Measurements from ENCODE around the gene NFATC1. TPM values are rescaled to one million over a fixed set of nuclear protein-coding genes. Genes with fewer than 3 reads are reported as not detected.

NFATC1 gene
- total RNA-seq, 6 experiments from 2014 or later, result 0.57 to 2.0 (median 0.89) TPM

DNA sequence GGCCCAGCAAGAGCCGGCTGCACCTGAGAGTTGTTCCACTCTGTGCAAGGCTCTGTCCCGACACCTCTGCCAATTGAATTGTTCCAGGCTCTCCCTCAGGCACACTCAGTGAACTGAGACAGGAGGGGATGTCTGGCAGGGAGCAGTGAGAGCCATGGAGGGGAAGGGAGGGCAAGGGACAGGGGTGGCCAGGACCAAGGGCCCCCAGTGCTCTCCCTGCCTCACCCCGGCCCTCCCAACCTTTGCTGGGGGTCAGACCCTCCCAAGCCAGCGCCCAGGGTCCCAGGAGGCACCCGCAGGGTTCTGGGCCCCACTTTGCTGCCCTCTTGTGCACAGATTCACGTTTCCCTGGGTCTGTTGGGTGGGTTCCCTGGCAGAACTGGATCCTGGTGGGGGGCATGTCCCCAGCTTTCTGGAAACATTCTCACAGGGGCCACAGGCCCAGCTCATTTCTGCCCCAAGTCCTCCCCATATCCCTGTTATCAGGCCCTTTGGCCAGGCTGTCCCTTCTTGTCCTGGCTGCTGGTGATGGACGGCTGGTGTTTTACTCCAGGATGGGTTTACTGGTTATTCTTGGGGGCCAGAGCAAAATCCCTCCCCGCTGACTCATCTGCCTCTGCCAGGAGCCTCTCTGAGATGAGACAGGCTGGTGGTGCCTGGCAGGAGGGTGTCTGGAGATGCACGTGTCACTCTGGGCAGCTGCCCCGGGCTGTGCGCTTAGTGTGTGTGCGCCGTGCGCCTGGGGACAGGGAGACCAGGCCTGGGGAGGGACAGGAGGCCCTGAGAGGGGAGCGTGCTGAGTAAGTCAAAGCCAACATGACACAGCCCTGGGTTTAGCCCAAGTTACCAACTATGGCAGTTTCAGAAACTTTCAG, 147.4 kb downstream of the NFATC1 start:
- DNase-seq, result no peak
- H3K4me1 Mint-ChIP-seq (ENCODE audit: low read depth), result no peaks in the 10 kb centered on the region
- peaks cover 17% of the 10 kb centered on the region for H3K27me3 Mint-ChIP-seq (ENCODE audit: insufficient read depth)
- no peaks in the 10 kb centered on the region; the same call in 1 of the 2 replicates for H3K36me3 Mint-ChIP-seq (ENCODE audit: low read depth)
- TF ChIP-seq, protein P1, sequence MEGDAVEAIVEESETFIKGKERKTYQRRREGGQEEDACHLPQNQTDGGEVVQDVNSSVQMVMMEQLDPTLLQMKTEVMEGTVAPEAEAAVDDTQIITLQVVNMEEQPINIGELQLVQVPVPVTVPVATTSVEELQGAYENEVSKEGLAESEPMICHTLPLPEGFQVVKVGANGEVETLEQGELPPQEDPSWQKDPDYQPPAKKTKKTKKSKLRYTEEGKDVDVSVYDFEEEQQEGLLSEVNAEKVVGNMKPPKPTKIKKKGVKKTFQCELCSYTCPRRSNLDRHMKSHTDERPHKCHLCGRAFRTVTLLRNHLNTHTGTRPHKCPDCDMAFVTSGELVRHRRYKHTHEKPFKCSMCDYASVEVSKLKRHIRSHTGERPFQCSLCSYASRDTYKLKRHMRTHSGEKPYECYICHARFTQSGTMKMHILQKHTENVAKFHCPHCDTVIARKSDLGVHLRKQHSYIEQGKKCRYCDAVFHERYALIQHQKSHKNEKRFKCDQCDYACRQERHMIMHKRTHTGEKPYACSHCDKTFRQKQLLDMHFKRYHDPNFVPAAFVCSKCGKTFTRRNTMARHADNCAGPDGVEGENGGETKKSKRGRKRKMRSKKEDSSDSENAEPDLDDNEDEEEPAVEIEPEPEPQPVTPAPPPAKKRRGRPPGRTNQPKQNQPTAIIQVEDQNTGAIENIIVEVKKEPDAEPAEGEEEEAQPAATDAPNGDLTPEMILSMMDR (IDR thresholded peaks at IDR 0.05), result no peak
- H3K4me3 Mint-ChIP-seq, result no peak overlapping the region
- H3K9me3 Mint-ChIP-seq, result peaks cover 21% of the 10 kb centered on the region
- no peak overlapping the region for H3K27ac Mint-ChIP-seq

GRCh38 chr18:79543861-79544385, 148.2 kb downstream of the NFATC1 start:
- H3K4me3 Mint-ChIP-seq, result no peak overlapping the region
- DNase-seq, result no peak
- H3K27me3 Mint-ChIP-seq (ENCODE audit: insufficient read depth), result peaks cover 17% of the 10 kb centered on the region
- no peaks in the 10 kb centered on the region; the same call in 1 of the 2 replicates for H3K36me3 Mint-ChIP-seq (ENCODE audit: low read depth)
- no peak overlapping the region for H3K27ac Mint-ChIP-seq
- H3K9me3 Mint-ChIP-seq, result peaks cover 25% of the 10 kb centered on the region
- TF ChIP-seq, protein P1 (IDR thresholded peaks at IDR 0.05), result no peak
- no peaks in the 10 kb centered on the region for H3K4me1 Mint-ChIP-seq (ENCODE audit: low read depth)

- H3K4me3 Mint-ChIP-seq, result no peak overlapping the region
- H3K9me3 Mint-ChIP-seq, result peaks cover 25% of the 10 kb centered on the region
- H3K36me3 Mint-ChIP-seq (ENCODE audit: low read depth), result no peaks in the 10 kb centered on the region; the same call in 1 of the 2 replicates
- TF ChIP-seq, protein P1 (IDR thresholded peaks at IDR 0.05), result no peak
- peaks cover 17% of the 10 kb centered on the region for H3K27me3 Mint-ChIP-seq (ENCODE audit: insufficient read depth)
- DNase-seq, result no peak
- H3K4me1 Mint-ChIP-seq (ENCODE audit: low read depth), result no peaks in the 10 kb centered on the region
- H3K27ac Mint-ChIP-seq, result no peak overlapping the region
Measured at GRCh38 chr18:79544386-79544963, 148.7 kb downstream of the NFATC1 start.

GRCh38 chr18:79545255-79545654, 149.5 kb downstream of the NFATC1 start:
- peaks cover 25% of the 10 kb centered on the region for H3K9me3 Mint-ChIP-seq
- H3K36me3 Mint-ChIP-seq (ENCODE audit: low read depth), result no peaks in the 10 kb centered on the region; the same call in 1 of the 2 replicates
- no peak overlapping the region for H3K27ac Mint-ChIP-seq
- H3K27me3 Mint-ChIP-seq (ENCODE audit: insufficient read depth), result peaks cover 13% of the 10 kb centered on the region
- no peak overlapping the region for H3K4me3 Mint-ChIP-seq
- TF ChIP-seq, protein P1 (IDR thresholded peaks at IDR 0.05), result no peak
- H3K4me1 Mint-ChIP-seq (ENCODE audit: low read depth), result no peaks in the 10 kb centered on the region
- no peak for DNase-seq

DNA sequence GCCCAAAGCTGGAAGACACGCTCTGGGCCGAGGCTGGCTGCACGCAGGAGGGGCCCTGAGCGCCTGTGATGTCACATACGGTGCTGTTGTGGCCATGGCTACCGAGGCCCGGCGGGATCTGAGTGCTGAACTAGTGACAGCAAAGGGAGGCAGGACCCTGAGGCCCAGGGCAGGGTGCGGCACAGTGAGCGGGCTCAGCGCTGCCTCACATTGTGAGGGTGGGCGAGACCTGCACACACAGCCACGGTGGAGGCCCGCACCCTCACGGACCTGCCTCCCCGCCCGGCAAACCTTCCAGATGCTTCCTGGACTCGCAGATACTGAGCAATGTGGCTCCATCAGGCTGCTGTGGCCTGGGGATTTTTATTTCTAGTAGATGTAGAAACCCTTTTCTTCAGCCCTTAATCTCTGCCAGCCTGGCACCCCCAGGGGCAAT, 150.0 kb downstream of the NFATC1 start:
- Mint-ChIP-seq H3K4me1 (ENCODE audit: low read depth) (no peaks in the 10 kb centered on the region), H3K27ac (no peak overlapping the region), H3K9me3 (peaks cover 25% of the 10 kb centered on the region), H3K4me3 (no peak overlapping the region), H3K36me3 (ENCODE audit: low read depth) (no peaks in the 10 kb centered on the region; the same call in 1 of the 2 replicates), H3K27me3 (ENCODE audit: insufficient read depth) (peaks cover 12% of the 10 kb centered on the region)
- no peak for DNase-seq
- TF ChIP-seq, protein P1 (IDR thresholded peaks at IDR 0.05), result no peak

Data from HFFc6 (cell line).